Upper lobe of left lung (tissue), 4 donors: ENCODE measurements around the gene ARRDC5.

Source experiments
- POLR2A ChIP-seq, 4 donors: fragments of 450-650 bp; IDR thresholded peaks; one replicate each; pipeline ENCODE4 v1.5.1; 2016 to 2017; ENCODE audit warnings: antibody characterized with exemption in 4 of 4, mild to moderate bottlenecking in 2 of 4
- TF ChIP-seq, protein P1 (sequence below), 6 experiments: fragments of 450-650 bp in 4 of 6; fragments of 200-600 bp in 2 of 6; sonication (generic) in 2 of 6; IDR thresholded peaks; one replicate each; pipeline ENCODE4 v1.5.1; 2016 to 2019; ENCODE audit warnings: antibody characterized with exemption in 6 of 6

DNA sequence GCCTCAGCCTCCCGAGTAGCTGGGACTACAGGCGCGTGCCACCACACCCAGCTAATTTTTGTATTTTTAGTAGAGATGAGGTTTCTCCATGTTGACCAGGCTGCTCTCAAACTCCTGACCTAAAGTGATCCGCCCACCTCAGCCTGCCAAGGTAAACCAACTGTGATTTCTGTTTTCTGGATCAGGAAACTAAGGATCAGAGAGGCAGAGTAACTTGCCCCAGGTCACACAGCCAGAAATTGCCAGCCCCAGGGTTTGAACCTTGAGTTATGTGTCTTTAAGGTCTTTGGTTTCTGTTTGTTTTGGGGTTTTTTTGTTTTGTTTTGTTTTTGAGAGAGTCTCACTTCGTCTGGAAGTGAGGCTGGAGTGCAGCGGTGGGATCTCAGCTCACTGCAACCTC is 31.0 kb downstream of the ARRDC5 start:
- TF ChIP-seq, protein P1, sequence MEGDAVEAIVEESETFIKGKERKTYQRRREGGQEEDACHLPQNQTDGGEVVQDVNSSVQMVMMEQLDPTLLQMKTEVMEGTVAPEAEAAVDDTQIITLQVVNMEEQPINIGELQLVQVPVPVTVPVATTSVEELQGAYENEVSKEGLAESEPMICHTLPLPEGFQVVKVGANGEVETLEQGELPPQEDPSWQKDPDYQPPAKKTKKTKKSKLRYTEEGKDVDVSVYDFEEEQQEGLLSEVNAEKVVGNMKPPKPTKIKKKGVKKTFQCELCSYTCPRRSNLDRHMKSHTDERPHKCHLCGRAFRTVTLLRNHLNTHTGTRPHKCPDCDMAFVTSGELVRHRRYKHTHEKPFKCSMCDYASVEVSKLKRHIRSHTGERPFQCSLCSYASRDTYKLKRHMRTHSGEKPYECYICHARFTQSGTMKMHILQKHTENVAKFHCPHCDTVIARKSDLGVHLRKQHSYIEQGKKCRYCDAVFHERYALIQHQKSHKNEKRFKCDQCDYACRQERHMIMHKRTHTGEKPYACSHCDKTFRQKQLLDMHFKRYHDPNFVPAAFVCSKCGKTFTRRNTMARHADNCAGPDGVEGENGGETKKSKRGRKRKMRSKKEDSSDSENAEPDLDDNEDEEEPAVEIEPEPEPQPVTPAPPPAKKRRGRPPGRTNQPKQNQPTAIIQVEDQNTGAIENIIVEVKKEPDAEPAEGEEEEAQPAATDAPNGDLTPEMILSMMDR (IDR thresholded peaks at IDR 0.05), result no peak
- no peak for TF ChIP-seq POLR2A (IDR thresholded peaks at IDR 0.05)
